ENCODE data around the gene BMP2K. TPM values are rescaled to one million over a fixed set of nuclear protein-coding genes. Genes with fewer than 3 reads are reported as not detected.

Gene BMP2K
- polyA plus RNA-seq, 1 donor (not counting 4 experiments of a cell fraction or from before 2014, with no cell fraction given) = 35.4 TPM

GRCh38 chr4:78845472-78845871, 69.3 kb downstream of the BMP2K start:
- H3K9me1 ChIP-seq (ENCODE audit: control insufficient read depth, extremely low read depth, insufficient read depth, low read length) = no peaks in the 10 kb centered on the region
- H4K20me1 ChIP-seq (ENCODE audit: control insufficient read depth, extremely low read depth, insufficient read depth, low read length) = no peaks in the 10 kb centered on the region
- no peak overlapping the region for H3K27ac ChIP-seq (ENCODE audit: control insufficient read depth, insufficient read depth, low read length)
- H3K4me3 ChIP-seq (ENCODE audit: control insufficient read depth in 2 of 3, extremely low read depth in 1 of 3, insufficient read depth in 2 of 3, low read depth in 1 of 3, low read length in 3 of 3) = no peak overlapping the region
- H3K4me2 ChIP-seq (ENCODE audit: control insufficient read depth, extremely low read depth, insufficient read depth, low read depth, low read length) = no peak overlapping the region
- DNase-seq (ENCODE audit: low read depth, low spot score) (no peak), FAIRE-seq (no peak)
- TF ChIP-seq EZH2 (IDR thresholded peaks at IDR 0.05; ENCODE audit: low read length) (no peak), CTCF (optimal IDR thresholded peaks at IDR 0.05 in 1 of 3, IDR thresholded peaks at IDR 0.05 in 1 of 3, conservative IDR thresholded peaks at IDR 0.05 in 1 of 3; ENCODE audit: extremely low read depth in 1 of 3, insufficient read depth in 2 of 3, low read length in 3 of 3) (no peak)
- dilution Hi-C loops (cut with MboI; ENCODE audit: extremely low pct_ligation_motif_present, low sequenced_read_pairs) = no loop called here
- H3K27me3 ChIP-seq (ENCODE audit: control insufficient read depth, extremely low read depth, insufficient read depth, low read length) = no peaks in the 10 kb centered on the region
- H3K79me2 ChIP-seq (ENCODE audit: control insufficient read depth, insufficient read depth, low read length) = no peaks in the 10 kb centered on the region
- H3K9me3 ChIP-seq (ENCODE audit: control insufficient read depth, low read depth, low read length) = no peaks in the 10 kb centered on the region
- peaks cover 0 to 3% of the 10 kb centered on the region in 2 experiments for H3K36me3 ChIP-seq (ENCODE audit: control insufficient read depth in 2 of 2, extremely low read depth in 1 of 2, insufficient read depth in 2 of 2, low read length in 2 of 2)
- H3K9ac ChIP-seq (ENCODE audit: control insufficient read depth, extremely low read depth, insufficient read depth, low read length) = no peak overlapping the region
- H2AFZ ChIP-seq (ENCODE audit: control insufficient read depth, low read length) = no peak overlapping the region
- no peaks in the 10 kb centered on the region for H3K4me1 ChIP-seq (ENCODE audit: control insufficient read depth, extremely low read depth, insufficient read depth, low read length)

GRCh38 chr4:78846258-78846657, 70.1 kb downstream of the BMP2K start:
- DNase-seq (ENCODE audit: low read depth, low spot score) (no peak), FAIRE-seq (no peak)
- TF ChIP-seq CTCF (optimal IDR thresholded peaks at IDR 0.05 in 1 of 3, IDR thresholded peaks at IDR 0.05 in 1 of 3, conservative IDR thresholded peaks at IDR 0.05 in 1 of 3; ENCODE audit: extremely low read depth in 1 of 3, insufficient read depth in 2 of 3, low read length in 3 of 3) (no peak), EZH2 (IDR thresholded peaks at IDR 0.05; ENCODE audit: low read length) (no peak)
- Histone ChIP-seq H4K20me1 (ENCODE audit: control insufficient read depth, extremely low read depth, insufficient read depth, low read length) (no peaks in the 10 kb centered on the region), H3K79me2 (ENCODE audit: control insufficient read depth, insufficient read depth, low read length) (no peaks in the 10 kb centered on the region), H3K4me2 (ENCODE audit: control insufficient read depth, extremely low read depth, insufficient read depth, low read depth, low read length) (no peak overlapping the region), H3K4me3 (ENCODE audit: control insufficient read depth in 2 of 3, extremely low read depth in 1 of 3, insufficient read depth in 2 of 3, low read depth in 1 of 3, low read length in 3 of 3) (no peak overlapping the region), H3K4me1 (ENCODE audit: control insufficient read depth, extremely low read depth, insufficient read depth, low read length) (no peaks in the 10 kb centered on the region), H3K9me3 (ENCODE audit: control insufficient read depth, low read depth, low read length) (no peaks in the 10 kb centered on the region), H3K27me3 (ENCODE audit: control insufficient read depth, extremely low read depth, insufficient read depth, low read length) (no peaks in the 10 kb centered on the region), H3K27ac (ENCODE audit: control insufficient read depth, insufficient read depth, low read length) (no peak overlapping the region), H2AFZ (ENCODE audit: control insufficient read depth, low read length) (no peak overlapping the region), H3K9ac (ENCODE audit: control insufficient read depth, extremely low read depth, insufficient read depth, low read length) (no peak overlapping the region), H3K36me3 (ENCODE audit: control insufficient read depth in 2 of 2, extremely low read depth in 1 of 2, insufficient read depth in 2 of 2, low read length in 2 of 2) (peaks cover 0 to 3% of the 10 kb centered on the region in 2 experiments), H3K9me1 (ENCODE audit: control insufficient read depth, extremely low read depth, insufficient read depth, low read length) (no peaks in the 10 kb centered on the region)
- dilution Hi-C loops (cut with MboI; ENCODE audit: extremely low pct_ligation_motif_present, low sequenced_read_pairs) = no loop called here
